ENCODE measurements around the gene CFAP73. TPM values are rescaled to one million over a fixed set of nuclear protein-coding genes. Genes with fewer than 3 reads are reported as not detected.
"Not testable (repeated sequence)": the region's sequence is repeated elsewhere in the genome, so short reads cannot be mapped to it uniquely, and the experiment has no call there.

CFAP73 gene
- polyA plus RNA-seq, 4 donors: 0.91 to 1.5 (median 1.1) TPM

GRCh38 chr12:113138826-113139225 lies 10.7 kb upstream of the CFAP73 start:
- DNase-seq (ENCODE audit: low read depth in 4 of 4, low spot score in 3 of 4): no peak

GRCh38 chr12:113140706-113141105 lies 8.8 kb upstream of the CFAP73 start:
- DNase-seq (ENCODE audit: low read depth in 4 of 4, low spot score in 3 of 4): no peak

- DNase-seq (ENCODE audit: low read depth in 4 of 4, low spot score in 3 of 4): not testable (repeated sequence)
These were observed 7.8 kb upstream of the CFAP73 start for GRCh38 chr12:113141716-113142115.

GRCh38 chr12:113142173-113142885 lies 7.2 kb upstream of the CFAP73 start:
- DNase-seq (ENCODE audit: low read depth in 4 of 4, low spot score in 3 of 4): no peak

- no peak for DNase-seq (ENCODE audit: low read depth in 4 of 4, low spot score in 3 of 4)
These were observed 6.6 kb upstream of the CFAP73 start for GRCh38 chr12:113142886-113143332.

- DNase-seq (ENCODE audit: low read depth in 4 of 4, low spot score in 3 of 4): no peak
These were observed 5.6 kb upstream of the CFAP73 start for GRCh38 chr12:113143959-113144358.

GRCh38 chr12:113144806-113145205 lies 4.7 kb upstream of the CFAP73 start:
- DNase-seq (ENCODE audit: low read depth in 4 of 4, low spot score in 3 of 4): no peak

- no peak for DNase-seq (ENCODE audit: low read depth in 4 of 4, low spot score in 3 of 4)
These were observed 3.6 kb upstream of the CFAP73 start for GRCh38 chr12:113145720-113146551.

GRCh38 chr12:113146999-113147398 lies 2.5 kb upstream of the CFAP73 start:
- no peak for DNase-seq (ENCODE audit: low read depth in 4 of 4, low spot score in 3 of 4)

GRCh38 chr12:113151655-113152054 lies 2.1 kb downstream of the CFAP73 start:
- no peak for DNase-seq (ENCODE audit: low read depth in 4 of 4, low spot score in 3 of 4)

GRCh38 chr12:113152196-113152834 lies 2.8 kb downstream of the CFAP73 start:
- DNase-seq (ENCODE audit: low read depth in 4 of 4, low spot score in 3 of 4): no peak

- no peak for DNase-seq (ENCODE audit: low read depth in 4 of 4, low spot score in 3 of 4)
These were observed 3.6 kb downstream of the CFAP73 start for GRCh38 chr12:113152835-113153814.

GRCh38 chr12:113154351-113154973 lies 4.9 kb downstream of the CFAP73 start:
- DNase-seq (ENCODE audit: low read depth in 4 of 4, low spot score in 3 of 4): no peak

GRCh38 chr12:113155060-113155459 lies 5.5 kb downstream of the CFAP73 start:
- no peak for DNase-seq (ENCODE audit: low read depth in 4 of 4, low spot score in 3 of 4)

- DNase-seq (ENCODE audit: low read depth in 4 of 4, low spot score in 3 of 4): no peak
These were observed 6.1 kb downstream of the CFAP73 start for GRCh38 chr12:113155646-113156045.

- DNase-seq (ENCODE audit: low read depth in 4 of 4, low spot score in 3 of 4): no peak
These were observed 7.8 kb downstream of the CFAP73 start for GRCh38 chr12:113157218-113157859.

GRCh38 chr12:113158439-113159203 lies 9.1 kb downstream of the CFAP73 start:
- DNase-seq (ENCODE audit: low read depth in 4 of 4, low spot score in 3 of 4): no peak

GRCh38 chr12:113159937-113160336 lies 10.4 kb downstream of the CFAP73 start:
- no peak for DNase-seq (ENCODE audit: low read depth in 4 of 4, low spot score in 3 of 4)
